AG20443 (cell line): ENCODE results near the gene SQSTM1.

ENCODE experiments used
- DNase-seq: peaks from one replicate; pipeline ENCODE4 v3.0.0; 2012; ENCODE audit warnings: low spot score, mixed read lengths

Gene SQSTM1

GRCh38 chr5:179806250-179807048 lies 14.3 kb upstream of the SQSTM1 start, which contains the start of gene MGAT4B:
TSS of gene MGAT4B (minus strand) at chr5:179806866. CDS start at chr5:179806583, 283 bp downstream.
- DNase-seq: peak; percentile 95

DNA sequence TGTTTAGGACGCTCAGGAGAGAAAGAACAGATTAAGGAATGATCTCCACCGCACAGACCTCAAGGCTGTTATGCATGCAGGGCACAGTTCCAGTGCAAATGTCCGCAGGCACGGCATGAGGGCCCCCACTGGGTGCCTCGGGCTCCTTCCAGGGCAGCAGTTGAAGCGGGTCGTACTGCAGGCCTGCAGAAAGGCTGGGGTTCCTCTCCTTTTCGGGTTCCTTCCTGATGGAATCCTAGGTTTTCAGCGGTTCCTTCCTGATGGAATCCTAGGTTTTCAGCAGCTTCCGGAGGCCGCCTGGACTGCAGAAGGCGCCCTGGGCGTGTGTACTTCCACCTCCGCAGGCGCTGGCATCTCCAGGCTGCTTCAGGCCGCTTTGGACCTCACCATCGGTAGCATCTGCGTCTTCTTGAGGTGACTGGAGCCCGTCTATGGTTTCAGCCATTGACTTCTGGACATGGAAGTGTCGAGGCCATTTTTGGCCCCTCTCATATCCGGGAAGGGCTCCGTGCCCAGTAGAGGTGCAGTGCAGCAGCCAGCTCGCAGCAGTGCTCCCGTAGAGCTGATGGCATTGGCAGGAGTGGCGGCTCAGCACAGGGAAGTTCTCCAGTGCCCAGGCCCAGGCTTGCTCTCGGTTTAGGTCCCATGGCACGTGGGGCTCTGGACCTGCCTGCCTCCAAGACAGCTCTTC lies 8.4 kb upstream of the SQSTM1 start:
- no peak for DNase-seq

DNA sequence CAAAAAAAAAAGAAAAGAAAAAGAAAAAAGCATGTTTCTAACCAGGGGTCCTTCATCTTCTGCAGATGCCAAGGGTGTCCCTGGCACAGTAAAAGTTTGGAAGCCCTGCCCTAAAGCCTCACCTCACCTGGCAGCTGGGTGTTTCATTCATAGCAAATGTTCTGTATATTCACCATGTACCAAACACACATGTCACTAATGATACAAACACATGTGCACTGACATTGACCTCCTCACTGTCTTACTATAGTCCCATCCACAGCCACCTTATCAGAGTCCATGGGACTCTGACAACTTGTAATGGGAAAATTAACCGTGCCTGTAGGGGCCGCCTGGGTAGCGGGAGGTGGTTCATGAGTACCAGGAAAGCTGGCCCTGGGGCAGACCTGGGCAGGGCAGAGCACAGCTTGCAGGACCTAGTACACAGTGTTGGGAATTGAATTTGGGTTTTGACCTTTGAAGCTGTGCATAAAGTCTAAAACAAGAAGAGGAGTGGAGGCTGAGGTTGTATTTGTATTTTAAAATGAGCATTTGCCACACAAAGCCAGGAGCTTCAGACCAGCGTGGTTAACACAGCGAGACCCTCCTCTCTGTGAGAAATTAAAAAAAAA lies 7.6 kb upstream of the SQSTM1 start:
- no peak for DNase-seq

DNA sequence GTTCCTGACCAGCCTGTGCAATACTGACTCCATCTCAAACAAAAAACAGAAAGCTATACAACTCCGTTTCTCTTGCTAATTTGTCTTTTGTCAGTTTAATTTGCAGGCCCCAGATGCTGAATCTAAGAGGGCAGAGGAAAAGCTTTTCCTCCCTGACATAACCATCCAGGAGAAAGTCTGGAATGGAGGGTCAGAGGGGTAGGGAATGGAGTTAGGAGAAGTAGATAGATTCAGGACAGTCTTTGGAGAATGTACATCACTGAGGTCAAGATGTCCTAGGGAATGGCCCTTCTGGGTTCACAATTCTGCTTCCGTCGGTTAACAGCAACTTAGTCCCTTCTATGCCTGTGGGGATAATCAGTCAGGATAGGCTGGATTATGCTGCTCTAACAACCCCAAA lies 6.6 kb upstream of the SQSTM1 start:
- DNase-seq: no peak

- no peak for DNase-seq
These were observed 5.0 kb upstream of the SQSTM1 start for GRCh38 chr5:179815491-179816249.

GRCh38 chr5:179816401-179816795 lies 4.3 kb upstream of the SQSTM1 start:
- no peak for DNase-seq

DNA sequence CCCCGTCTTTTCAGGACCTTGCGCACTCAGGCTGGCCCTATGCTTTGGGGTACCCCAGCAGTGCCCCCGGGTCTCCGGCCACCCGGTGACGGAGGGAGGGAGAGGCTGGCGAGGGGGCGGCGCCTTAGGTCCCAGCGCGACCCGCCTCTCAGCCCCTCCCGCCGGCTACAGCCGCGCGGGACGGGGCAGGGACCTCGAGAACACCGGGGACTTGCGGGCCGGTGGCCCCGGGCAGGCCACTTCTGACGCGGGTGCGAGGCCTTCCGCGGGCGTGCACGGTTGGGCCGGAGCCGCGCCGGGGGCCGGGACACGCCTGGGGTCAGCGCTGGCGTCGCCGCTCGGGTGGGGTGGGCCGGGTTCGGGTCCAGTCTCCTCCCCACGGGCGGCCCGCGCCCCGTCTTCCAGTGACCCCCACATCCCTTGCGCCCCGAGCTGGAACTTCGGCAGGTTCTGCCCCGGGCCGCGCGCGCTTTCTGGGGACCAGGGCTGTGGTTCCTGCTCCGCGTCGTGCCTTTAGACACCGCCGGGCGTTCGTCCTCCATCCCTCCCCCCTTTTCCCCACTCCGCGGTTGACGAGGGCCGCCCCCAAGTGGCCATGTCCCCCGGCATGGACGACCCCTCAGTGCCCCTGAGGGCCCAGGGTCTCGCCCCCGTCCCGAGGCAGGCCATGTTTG lies 3.8 kb upstream of the SQSTM1 start:
- no peak for DNase-seq

GRCh38 chr5:179817470-179817840 lies 3.2 kb upstream of the SQSTM1 start:
- DNase-seq: no peak

GRCh38 chr5:179817890-179818745 lies 2.6 kb upstream of the SQSTM1 start:
- no peak for DNase-seq

DNA sequence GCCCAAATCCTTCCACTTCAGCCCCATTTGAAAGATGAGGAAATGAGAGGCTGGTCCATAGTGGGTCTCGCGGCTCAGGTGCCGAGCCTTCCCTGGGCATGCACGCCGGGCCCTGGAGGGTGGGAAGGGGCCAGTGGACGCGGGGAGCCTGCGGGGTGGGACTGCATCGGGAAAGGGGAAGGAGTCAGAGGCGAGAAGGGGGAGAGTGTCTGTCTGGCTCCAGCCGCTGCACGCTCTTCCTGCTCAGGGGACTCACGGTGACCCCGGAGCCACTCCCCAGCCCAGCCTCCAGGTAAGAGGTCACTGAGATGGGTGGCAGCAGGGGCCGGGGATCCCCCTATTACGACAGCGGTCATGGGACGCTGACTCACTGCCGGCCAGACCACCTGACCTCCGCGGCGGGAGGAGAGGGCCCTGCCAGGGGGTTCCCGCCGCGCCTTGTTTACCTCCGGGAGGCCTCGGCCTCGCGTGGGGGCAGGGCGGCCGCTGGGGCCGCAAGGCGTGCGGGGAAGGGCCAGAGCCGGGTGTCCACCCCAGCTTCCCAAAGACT lies 1.9 kb upstream of the SQSTM1 start:
- peak; percentile 92 for DNase-seq

GRCh38 chr5:179819296-179820126 lies 1.2 kb upstream of the SQSTM1 start:
- DNase-seq: peak; percentile 59

DNA sequence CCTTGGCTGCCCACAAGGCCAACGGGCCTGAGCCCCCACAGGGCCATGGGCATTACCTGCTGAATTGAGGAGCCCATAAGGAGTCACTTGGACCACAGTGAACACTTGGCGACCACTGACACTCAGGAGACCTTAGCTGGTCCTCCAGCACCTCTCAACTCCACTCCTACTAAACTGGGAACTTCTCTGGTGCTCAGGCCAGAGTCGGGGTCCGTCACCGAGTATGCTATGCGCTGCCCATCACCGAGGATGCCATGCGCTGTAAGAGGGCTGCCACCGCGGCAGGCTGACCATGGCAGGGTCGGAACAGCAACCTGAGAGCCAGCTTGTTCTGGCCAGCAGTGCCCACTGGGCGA lies 600 bp upstream of the SQSTM1 start:
- no peak for DNase-seq

DNA sequence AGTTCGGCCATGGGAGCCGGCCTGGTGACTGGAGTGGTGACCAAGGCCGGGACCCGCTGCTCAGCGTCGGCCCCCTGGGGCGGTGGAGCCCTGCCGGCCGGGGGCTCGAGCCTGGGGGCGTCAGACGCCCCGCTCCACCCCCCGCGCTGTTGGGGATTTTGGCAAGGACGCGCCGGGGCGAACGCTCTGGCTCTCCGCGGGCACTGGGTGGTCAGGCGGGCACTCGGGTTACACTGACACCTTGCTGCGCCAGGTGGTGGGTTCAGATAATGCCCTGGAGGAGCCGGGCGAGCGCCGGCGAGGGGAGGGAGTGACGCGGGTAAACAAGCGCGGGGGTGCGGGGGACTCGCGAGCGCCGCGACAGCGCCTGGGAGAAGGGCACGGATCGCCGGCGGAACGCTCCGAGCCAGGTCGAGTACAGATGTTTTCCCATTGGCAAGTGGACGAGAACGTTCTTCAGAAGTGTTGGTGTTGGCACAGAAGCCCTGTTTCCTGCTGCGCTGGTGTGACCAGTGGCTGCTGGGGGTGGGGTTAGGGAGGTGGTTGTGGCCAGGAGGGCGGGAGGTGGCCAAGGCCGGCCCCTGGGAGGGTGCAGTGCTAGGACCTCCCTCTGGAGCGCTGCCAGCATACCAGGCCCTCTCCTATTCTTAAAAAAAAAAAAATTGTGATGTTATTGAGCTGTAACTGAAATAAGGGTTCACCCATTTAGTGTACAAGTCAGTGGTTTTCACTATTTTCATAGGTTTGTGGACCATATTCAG lies 773 bp downstream of the SQSTM1 start:
- peak; percentile 97 for DNase-seq

DNA sequence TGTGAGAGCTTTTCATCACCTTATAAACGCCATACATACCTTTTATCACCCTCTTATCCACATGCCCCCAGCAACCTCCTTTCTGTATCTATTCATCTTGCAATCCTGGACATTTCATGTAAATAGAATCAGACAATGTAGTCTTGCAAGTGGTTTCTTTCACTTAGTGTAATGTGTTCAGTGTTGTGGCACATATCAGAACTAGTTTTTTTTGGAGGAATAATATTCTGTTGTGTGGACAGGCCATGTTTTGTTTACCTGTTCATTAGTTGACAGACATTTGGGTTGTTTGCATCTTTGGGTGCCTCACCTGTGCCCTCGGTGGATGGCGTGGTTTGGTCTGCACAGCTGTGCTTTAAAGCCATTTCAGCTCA lies 1.3 kb downstream of the SQSTM1 start:
- DNase-seq: no peak

DNA sequence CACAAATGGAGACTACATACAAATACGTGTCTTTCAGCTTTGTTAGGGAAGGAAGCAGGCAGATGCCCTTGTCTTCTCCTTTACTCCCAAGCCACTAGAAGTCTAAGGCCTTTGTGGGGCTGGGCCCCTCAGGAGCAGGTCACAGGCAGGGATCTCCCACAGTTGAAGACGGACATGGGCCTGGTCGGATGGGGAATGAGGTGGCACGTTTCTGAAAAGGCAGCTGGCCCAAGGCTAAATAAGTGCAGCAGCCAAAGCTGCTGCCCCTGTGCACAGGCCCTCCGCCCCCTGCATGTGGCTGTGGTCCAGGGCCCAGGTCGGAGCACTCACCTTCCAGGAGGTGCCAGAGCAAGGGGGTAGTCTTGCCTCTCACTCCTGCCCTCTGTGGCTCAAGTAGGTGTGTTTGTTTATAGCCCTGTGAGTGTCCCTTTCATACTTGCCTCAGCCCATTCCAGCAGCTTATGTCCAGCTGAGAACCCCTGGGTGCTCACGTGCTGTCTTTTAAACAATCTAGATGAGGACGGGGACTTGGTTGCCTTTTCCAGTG lies 1.8 kb downstream of the SQSTM1 start:
- DNase-seq: no peak

DNA sequence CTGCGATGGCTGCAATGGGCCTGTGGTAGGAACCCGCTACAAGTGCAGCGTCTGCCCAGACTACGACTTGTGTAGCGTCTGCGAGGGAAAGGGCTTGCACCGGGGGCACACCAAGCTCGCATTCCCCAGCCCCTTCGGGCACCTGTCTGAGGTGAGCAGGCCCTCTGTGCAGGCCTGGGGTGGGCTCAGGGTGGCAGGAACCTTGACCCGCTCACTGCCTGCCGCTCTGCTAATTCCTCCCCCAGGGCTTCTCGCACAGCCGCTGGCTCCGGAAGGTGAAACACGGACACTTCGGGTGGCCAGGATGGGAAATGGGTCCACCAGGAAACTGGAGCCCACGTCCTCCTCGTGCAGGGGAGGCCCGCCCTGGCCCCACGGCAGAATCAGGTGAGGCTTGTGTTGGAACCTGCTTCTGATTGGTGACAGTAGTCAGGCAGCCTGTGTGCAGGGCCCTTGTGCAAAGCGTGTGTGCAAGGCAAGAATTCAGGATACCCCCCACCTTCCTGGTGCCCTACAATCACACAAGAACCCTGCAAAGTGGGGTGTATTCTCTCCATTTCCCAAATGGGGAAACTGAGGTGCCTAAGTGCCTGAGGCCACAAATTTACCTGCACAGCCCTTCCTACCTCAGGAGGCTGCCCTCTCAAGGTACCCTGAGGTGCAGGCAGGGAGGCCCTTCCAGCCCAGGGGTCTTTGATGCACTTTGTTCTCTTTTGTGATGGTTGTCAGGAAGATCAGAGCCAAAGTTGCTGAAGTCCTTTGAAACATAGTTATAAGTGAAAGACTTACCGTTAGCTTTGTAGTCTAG lies 3.4 kb downstream of the SQSTM1 start:
- no peak for DNase-seq

GRCh38 chr5:179824745-179825112 lies 4.0 kb downstream of the SQSTM1 start:
- DNase-seq: no peak

GRCh38 chr5:179825655-179826182 lies 5.0 kb downstream of the SQSTM1 start:
- peak; percentile 55 for DNase-seq
